ENCODE measurements around the gene ADAMTS7. TPM values are rescaled to one million over a fixed set of nuclear protein-coding genes. Genes with fewer than 3 reads are reported as not detected.
"Not testable (repeated sequence)": the region's sequence is repeated elsewhere in the genome, so short reads cannot be mapped to it uniquely, and the experiment has no call there.

Gene ADAMTS7
- total RNA-seq, 4 donors from 2014 or later: 0.95 to 4.8 (median 1.7) TPM

GRCh38 chr15:78737187-78737820, 74.0 kb downstream of the ADAMTS7 start:
- no peaks in the 10 kb centered on the region for H3K9me3 ChIP-seq
- peaks cover 0 to 4% (median 1%) of the 10 kb centered on the region in 4 donors for H3K4me1 ChIP-seq
- no peak overlapping the region for H3K4me3 ChIP-seq
- intact Hi-C loops (cut with DNase I; ENCODE audit: low total_unique reads): loop anchor here (10.0 kb wide), 1 partner anchor 683 kb away; no protein-coding TSS in a partner anchor
- H3K27ac ChIP-seq: no peak overlapping the region
- no peak for TF ChIP-seq POLR2A (IDR thresholded peaks at IDR 0.05)
- TF ChIP-seq, protein P1, sequence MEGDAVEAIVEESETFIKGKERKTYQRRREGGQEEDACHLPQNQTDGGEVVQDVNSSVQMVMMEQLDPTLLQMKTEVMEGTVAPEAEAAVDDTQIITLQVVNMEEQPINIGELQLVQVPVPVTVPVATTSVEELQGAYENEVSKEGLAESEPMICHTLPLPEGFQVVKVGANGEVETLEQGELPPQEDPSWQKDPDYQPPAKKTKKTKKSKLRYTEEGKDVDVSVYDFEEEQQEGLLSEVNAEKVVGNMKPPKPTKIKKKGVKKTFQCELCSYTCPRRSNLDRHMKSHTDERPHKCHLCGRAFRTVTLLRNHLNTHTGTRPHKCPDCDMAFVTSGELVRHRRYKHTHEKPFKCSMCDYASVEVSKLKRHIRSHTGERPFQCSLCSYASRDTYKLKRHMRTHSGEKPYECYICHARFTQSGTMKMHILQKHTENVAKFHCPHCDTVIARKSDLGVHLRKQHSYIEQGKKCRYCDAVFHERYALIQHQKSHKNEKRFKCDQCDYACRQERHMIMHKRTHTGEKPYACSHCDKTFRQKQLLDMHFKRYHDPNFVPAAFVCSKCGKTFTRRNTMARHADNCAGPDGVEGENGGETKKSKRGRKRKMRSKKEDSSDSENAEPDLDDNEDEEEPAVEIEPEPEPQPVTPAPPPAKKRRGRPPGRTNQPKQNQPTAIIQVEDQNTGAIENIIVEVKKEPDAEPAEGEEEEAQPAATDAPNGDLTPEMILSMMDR (IDR thresholded peaks at IDR 0.05): no peak
- TF ChIP-seq POLR2AphosphoS5 (IDR thresholded peaks at IDR 0.05): no peak
- no peak for TF ChIP-seq EP300 (IDR thresholded peaks at IDR 0.05; ENCODE audit: low read depth)
- no peak for DNase-seq
- no peaks in the 10 kb centered on the region for H3K36me3 ChIP-seq
- H3K27me3 ChIP-seq: no peaks in the 10 kb centered on the region
- in situ Hi-C loops (cut with MboI; ENCODE audit: low pct_ligation_motif_present in 1 of 4, low pct_unique_long_range_greater_than_20kb in 1 of 4, low sequenced_read_pairs in 3 of 4): loop anchor here in 1 of 4 donors (25.0 kb wide), 1 partner anchor 800 kb away; no protein-coding TSS in a partner anchor
- WGBS, 2 donors (ENCODE audit: low coverage in 1 of 2): 73 to 80% methylated on average over 5 to 9 of the region's 9 CpGs

DNA sequence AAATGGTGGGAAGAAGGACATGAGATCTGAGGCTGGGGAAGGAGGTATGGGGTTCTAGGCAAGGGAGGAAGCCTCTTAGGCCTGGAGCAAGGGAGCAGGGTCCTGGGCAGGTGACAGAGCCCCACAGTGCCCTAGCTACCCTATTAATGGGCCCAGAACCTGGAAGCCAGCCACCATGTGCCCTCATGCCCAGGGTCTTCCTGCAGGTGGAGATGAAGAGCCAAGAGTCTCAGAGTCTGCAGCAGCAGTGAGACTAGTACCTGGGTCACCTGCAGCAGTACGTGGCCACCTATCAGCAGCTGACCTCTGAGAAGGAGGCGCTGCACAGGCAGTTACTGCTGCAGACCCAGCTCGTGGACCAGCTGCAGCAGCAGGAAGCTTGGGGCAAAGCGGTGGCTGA, 75.0 kb downstream of the ADAMTS7 start:
- H3K27me3 ChIP-seq, H3K9me3 ChIP-seq, DNase-seq, H3K4me1 ChIP-seq, H3K27ac ChIP-seq, H3K36me3 ChIP-seq, H3K4me3 ChIP-seq: not testable (repeated sequence)
- WGBS, 2 donors (ENCODE audit: low coverage in 1 of 2): 74 to 76% methylated on average over 3 to 4 of the region's 4 CpGs
- in situ Hi-C loops (cut with MboI; ENCODE audit: low pct_ligation_motif_present in 1 of 4, low pct_unique_long_range_greater_than_20kb in 1 of 4, low sequenced_read_pairs in 3 of 4): loop anchor here in 1 of 4 donors (25.0 kb wide), 1 partner anchor 799 kb away; no protein-coding TSS in a partner anchor
- intact Hi-C loops (cut with DNase I; ENCODE audit: low total_unique reads): loop anchor here (10.0 kb wide), 1 partner anchor 681 kb away; no protein-coding TSS in a partner anchor

DNA sequence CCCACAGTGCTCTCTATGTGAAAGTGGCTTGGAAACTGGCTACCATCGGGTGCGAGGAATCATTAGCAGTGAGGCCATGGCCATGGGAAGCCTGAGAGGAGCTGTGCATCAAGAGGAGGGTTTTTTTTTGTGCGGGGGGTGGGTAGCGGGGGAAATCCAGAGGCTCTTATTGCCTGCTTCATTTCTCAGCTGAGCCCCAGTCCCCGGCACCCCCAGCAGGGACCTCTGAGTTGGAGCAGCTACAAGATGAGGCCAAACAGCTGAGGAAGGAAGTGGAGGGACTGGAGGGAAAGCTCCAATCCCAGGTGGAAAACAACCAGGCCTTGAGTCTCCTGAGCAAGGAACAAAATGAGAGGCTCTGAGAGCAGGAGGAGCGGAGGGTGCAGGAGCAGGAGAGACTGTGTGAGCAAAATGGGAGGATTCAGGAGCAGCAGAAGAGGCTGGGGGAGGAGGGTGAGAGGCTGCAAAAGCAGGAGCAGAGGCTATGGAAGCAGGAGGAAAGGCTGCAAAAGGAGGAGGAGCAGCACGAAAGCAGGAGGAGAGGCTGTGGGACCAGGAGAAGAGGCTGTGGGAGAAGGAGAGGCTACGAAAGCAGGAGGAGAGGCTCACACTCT, 76.7 kb downstream of the ADAMTS7 start:
- TF ChIP-seq POLR2AphosphoS5 (IDR thresholded peaks at IDR 0.05): no peak
- no peak for TF ChIP-seq EP300 (IDR thresholded peaks at IDR 0.05; ENCODE audit: low read depth)
- H3K4me1 ChIP-seq: peaks cover 0 to 4% (median 0%) of the 10 kb centered on the region in 4 donors
- WGBS, 2 donors (ENCODE audit: low coverage in 1 of 2): 76 to 83% methylated on average over 5 to 8 of the region's 8 CpGs
- no peaks in the 10 kb centered on the region for H3K9me3 ChIP-seq
- H3K36me3 ChIP-seq: no peaks in the 10 kb centered on the region
- H3K27me3 ChIP-seq: no peaks in the 10 kb centered on the region
- no peak for DNase-seq
- intact Hi-C loops (cut with DNase I; ENCODE audit: low total_unique reads) (loop anchor here (10.0 kb wide), 1 partner anchor 680 kb away; no protein-coding TSS in a partner anchor), in situ Hi-C loops (cut with MboI; ENCODE audit: low pct_ligation_motif_present in 1 of 4, low pct_unique_long_range_greater_than_20kb in 1 of 4, low sequenced_read_pairs in 3 of 4) (loop anchor here in 1 of 4 donors (25.0 kb wide), 1 partner anchor 797 kb away; no protein-coding TSS in a partner anchor)
- H3K4me3 ChIP-seq: no peak overlapping the region
- no peak overlapping the region for H3K27ac ChIP-seq

GRCh38 chr15:78732634-78733033, 78.6 kb downstream of the ADAMTS7 start:
- H3K4me1 ChIP-seq: no peaks in the 10 kb centered on the region
- no peaks in the 10 kb centered on the region for H3K27me3 ChIP-seq
- in situ Hi-C loops (cut with MboI; ENCODE audit: low pct_ligation_motif_present in 1 of 4, low pct_unique_long_range_greater_than_20kb in 1 of 4, low sequenced_read_pairs in 3 of 4): loop anchor here in 1 of 4 donors (25.0 kb wide), 1 partner anchor 795 kb away; no protein-coding TSS in a partner anchor
- no peaks in the 10 kb centered on the region for H3K9me3 ChIP-seq
- no peak overlapping the region for H3K27ac ChIP-seq
- TF ChIP-seq, protein P1 (IDR thresholded peaks at IDR 0.05): no peak
- TF ChIP-seq EP300 (IDR thresholded peaks at IDR 0.05; ENCODE audit: low read depth): no peak
- no peak for TF ChIP-seq POLR2A (IDR thresholded peaks at IDR 0.05)
- no peak for TF ChIP-seq POLR2AphosphoS5 (IDR thresholded peaks at IDR 0.05)
- H3K4me3 ChIP-seq: no peak overlapping the region
- no peak for DNase-seq
- H3K36me3 ChIP-seq: no peaks in the 10 kb centered on the region
- WGBS, 2 donors (ENCODE audit: low coverage in 1 of 2): 40% methylated on average over 2 of the region's 2 CpGs; no CpG with 5 or more reads in 1 of the 2 donors
- intact Hi-C loops (cut with DNase I; ENCODE audit: low total_unique reads): loop anchor here (10.0 kb wide), 1 partner anchor 678 kb away; no protein-coding TSS in a partner anchor

DNA sequence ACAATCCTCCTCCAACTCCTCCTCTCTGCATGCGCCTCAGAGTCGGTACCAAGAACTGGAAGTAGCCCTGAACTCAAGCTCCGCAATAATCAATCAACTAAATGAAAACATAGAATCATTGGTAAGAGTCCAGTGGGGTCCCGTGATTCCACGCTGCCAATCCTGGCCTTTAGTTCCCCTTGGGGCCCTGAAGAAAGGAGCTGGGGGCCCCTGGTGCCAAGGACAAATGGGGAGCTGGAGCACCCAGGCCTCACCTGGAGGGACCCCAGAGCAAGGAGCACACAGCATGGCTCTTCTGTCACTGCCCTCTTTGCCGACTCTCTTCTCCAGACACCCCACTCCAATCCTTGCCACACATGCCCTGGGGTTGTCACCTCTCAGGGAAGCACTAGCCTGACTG, 80.3 kb downstream of the ADAMTS7 start:
- Histone ChIP-seq H3K27ac (no peak overlapping the region), H3K27me3 (no peaks in the 10 kb centered on the region), H3K36me3 (no peaks in the 10 kb centered on the region), H3K4me3 (no peak overlapping the region), H3K9me3 (no peaks in the 10 kb centered on the region), H3K4me1 (no peaks in the 10 kb centered on the region)
- intact Hi-C loops (cut with DNase I; ENCODE audit: low total_unique reads) (loop anchor here (10.0 kb wide), 1 partner anchor 676 kb away; no protein-coding TSS in a partner anchor), in situ Hi-C loops (cut with MboI; ENCODE audit: low pct_ligation_motif_present in 1 of 4, low pct_unique_long_range_greater_than_20kb in 1 of 4, low sequenced_read_pairs in 3 of 4) (loop anchor here in 1 of 4 donors (25.0 kb wide), 1 partner anchor 794 kb away; no protein-coding TSS in a partner anchor)
- 60 to 99% methylated on average over 1 to 6 of the region's 6 CpGs for WGBS, 2 donors (ENCODE audit: low coverage in 1 of 2)
- DNase-seq: no peak
- TF ChIP-seq, protein P1 (IDR thresholded peaks at IDR 0.05): no peak
- TF ChIP-seq POLR2AphosphoS5 (IDR thresholded peaks at IDR 0.05) (no peak), POLR2A (IDR thresholded peaks at IDR 0.05) (no peak), EP300 (IDR thresholded peaks at IDR 0.05; ENCODE audit: low read depth) (no peak)

GRCh38 chr15:78728427-78728826, 82.8 kb downstream of the ADAMTS7 start:
- H3K9me3 ChIP-seq; H3K4me1 ChIP-seq; DNase-seq; intact Hi-C loops (cut with DNase I; ENCODE audit: low total_unique reads); H3K27me3 ChIP-seq; H3K4me3 ChIP-seq; H3K36me3 ChIP-seq: not testable (repeated sequence)
- peak overlapping the region in 3 of 4 donors; percentile 24 to 52 (median 25) for H3K27ac ChIP-seq
- WGBS, 2 donors (ENCODE audit: low coverage in 1 of 2): 29 to 56% methylated on average over 1 of the region's 1 CpG
- in situ Hi-C loops (cut with MboI; ENCODE audit: low pct_ligation_motif_present in 1 of 4, low pct_unique_long_range_greater_than_20kb in 1 of 4, low sequenced_read_pairs in 3 of 4): loop anchor here in 1 of 4 donors (25.0 kb wide), 1 partner anchor 791 kb away; no protein-coding TSS in a partner anchor
